Measurements from ENCODE around the gene STX18. TPM values are rescaled to one million over a fixed set of nuclear protein-coding genes. Genes with fewer than 3 reads are reported as not detected.

Gene STX18
- total and polyA plus RNA-seq, 2 donors (not counting 3 experiments of a cell fraction or from before 2014, with no cell fraction given) = 30.7 to 31.2 TPM

DNA sequence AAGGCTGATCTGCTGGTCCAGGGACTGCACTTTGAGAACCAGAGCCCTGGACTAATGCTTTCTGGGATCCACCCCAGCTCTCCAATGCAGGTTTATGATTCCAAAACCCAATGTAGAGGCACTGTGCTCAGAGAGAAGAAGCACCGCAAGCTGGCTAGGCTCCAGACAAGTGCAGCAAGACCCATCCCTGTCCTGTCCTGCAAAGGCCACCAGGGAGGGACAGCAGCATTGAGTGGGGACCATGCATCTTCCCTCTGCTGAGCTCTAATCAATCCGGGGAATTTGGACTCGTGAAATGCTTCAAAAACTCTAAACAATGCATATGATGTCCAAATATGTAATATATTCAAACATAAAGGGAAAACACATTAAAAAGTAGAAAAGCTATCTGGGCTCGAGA lies 165.8 kb downstream of the STX18 start:
- no peak overlapping the region for H3K27ac ChIP-seq (ENCODE audit: insufficient read depth, low read depth, low read length)
- H3K4me2 ChIP-seq (ENCODE audit: insufficient read depth, low read length) = no peak overlapping the region
- H3K79me2 ChIP-seq (ENCODE audit: control insufficient read depth, insufficient read depth, low read length) = no peaks in the 10 kb centered on the region
- intact Hi-C loops (cut with micrococcal nuclease) (no loop called here), dilution Hi-C loops (cut with MboI; ENCODE audit: extremely low pct_ligation_motif_present, low sequenced_read_pairs) (no loop called here)
- no peak overlapping the region for H2AFZ ChIP-seq (ENCODE audit: low read depth, low read length)
- POLR2A ChIA-PET = no interaction called here
- no peak overlapping the region for H3K4me3 ChIP-seq (replicated peaks in 1 of 3; ENCODE audit: insufficient read depth in 1 of 3, low read depth in 1 of 3, low read length in 3 of 3)
- H3K9ac ChIP-seq (replicated peaks; ENCODE audit: extremely low read depth, insufficient read depth, low read length) = no peak overlapping the region
- H3K4me1 ChIP-seq (ENCODE audit: control insufficient read depth, extremely low read depth, insufficient read depth, low read length) = no peaks in the 10 kb centered on the region
- no peaks in the 10 kb centered on the region for H4K20me1 ChIP-seq (replicated peaks; ENCODE audit: control insufficient read depth, extremely low read depth, insufficient read depth, low read length)
- H3K9me1 ChIP-seq (replicated peaks; ENCODE audit: control insufficient read depth, extremely low read depth, insufficient read depth, low read length) = no peaks in the 10 kb centered on the region
- TF ChIP-seq, protein P1, sequence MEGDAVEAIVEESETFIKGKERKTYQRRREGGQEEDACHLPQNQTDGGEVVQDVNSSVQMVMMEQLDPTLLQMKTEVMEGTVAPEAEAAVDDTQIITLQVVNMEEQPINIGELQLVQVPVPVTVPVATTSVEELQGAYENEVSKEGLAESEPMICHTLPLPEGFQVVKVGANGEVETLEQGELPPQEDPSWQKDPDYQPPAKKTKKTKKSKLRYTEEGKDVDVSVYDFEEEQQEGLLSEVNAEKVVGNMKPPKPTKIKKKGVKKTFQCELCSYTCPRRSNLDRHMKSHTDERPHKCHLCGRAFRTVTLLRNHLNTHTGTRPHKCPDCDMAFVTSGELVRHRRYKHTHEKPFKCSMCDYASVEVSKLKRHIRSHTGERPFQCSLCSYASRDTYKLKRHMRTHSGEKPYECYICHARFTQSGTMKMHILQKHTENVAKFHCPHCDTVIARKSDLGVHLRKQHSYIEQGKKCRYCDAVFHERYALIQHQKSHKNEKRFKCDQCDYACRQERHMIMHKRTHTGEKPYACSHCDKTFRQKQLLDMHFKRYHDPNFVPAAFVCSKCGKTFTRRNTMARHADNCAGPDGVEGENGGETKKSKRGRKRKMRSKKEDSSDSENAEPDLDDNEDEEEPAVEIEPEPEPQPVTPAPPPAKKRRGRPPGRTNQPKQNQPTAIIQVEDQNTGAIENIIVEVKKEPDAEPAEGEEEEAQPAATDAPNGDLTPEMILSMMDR (IDR thresholded peaks at IDR 0.05; ENCODE audit: extremely low read depth in 1 of 2, insufficient read depth in 1 of 2, low read depth in 1 of 2, low read length in 2 of 2) = no peak
- TF ChIP-seq, protein P2, sequence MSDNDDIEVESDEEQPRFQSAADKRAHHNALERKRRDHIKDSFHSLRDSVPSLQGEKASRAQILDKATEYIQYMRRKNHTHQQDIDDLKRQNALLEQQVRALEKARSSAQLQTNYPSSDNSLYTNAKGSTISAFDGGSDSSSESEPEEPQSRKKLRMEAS (IDR thresholded peaks at IDR 0.05; ENCODE audit: insufficient read depth, insufficient read length) = no peak
- TF ChIP-seq FOS (IDR thresholded peaks at IDR 0.05; ENCODE audit: borderline replicate concordance, insufficient read depth, low read length) (no peak), POLR2A (IDR thresholded peaks at IDR 0.05; ENCODE audit: low read depth, low read length) (no peak), MYC (IDR thresholded peaks at IDR 0.05; ENCODE audit: low read depth, low read length) (no peak), EZH2 (IDR thresholded peaks at IDR 0.05; ENCODE audit: borderline replicate concordance, low read depth, low read length, severe bottlenecking) (no peak), POLR2AphosphoS5 (IDR thresholded peaks at IDR 0.05; ENCODE audit: insufficient read depth, low read depth, low read length) (no peak), JUN (IDR thresholded peaks at IDR 0.05; ENCODE audit: borderline replicate concordance, insufficient read depth, insufficient read length, low read depth) (no peak), GATA2 (IDR thresholded peaks at IDR 0.05; ENCODE audit: insufficient read depth, insufficient read length, low read depth, low read length) (no peak)
- DNase-seq (ENCODE audit: low read depth, low spot score) (no peak), FAIRE-seq (no peak)
- H3K36me3 ChIP-seq (ENCODE audit: control insufficient read depth in 2 of 2, extremely low read depth in 1 of 2, insufficient read depth in 2 of 2, low read length in 2 of 2) = no peaks in the 10 kb centered on the region
- H3K9me3 ChIP-seq (replicated peaks; ENCODE audit: control insufficient read depth, insufficient read depth, low read length) = no peaks in the 10 kb centered on the region
- H3K27me3 ChIP-seq (ENCODE audit: control insufficient read depth in 2 of 2, insufficient read depth in 2 of 2, low read length in 2 of 2) = no peaks in the 10 kb centered on the region
- no TSS peak for BruUV-seq (replicated peaks)
- CTCF ChIA-PET = interaction anchor here (1.0 kb wide), 2 partner anchors 9 to 17 kb away, joined by 3 read pairs; no protein-coding TSS in a partner anchor
